SK-N-SH treated with all-trans-retinoic acid at 6 μM for 48 hours (cell line): ENCODE measurements around the gene PRKG1.

Experiments
- CREB5 ChIP-seq: fragments of 250-450 bp; sonication (Bioruptor Pico); IDR thresholded peaks from 2 replicates; pipeline ENCODE4 v1.5.1; 2020; ENCODE audit warnings: low read depth, mild to moderate bottlenecking, moderate library complexity
- PATZ1 ChIP-seq: fragments of 250-450 bp; sonication (Bioruptor Pico); IDR thresholded peaks from 2 replicates; pipeline ENCODE4 v1.8.0; 2020; ENCODE audit warnings: mild to moderate bottlenecking, moderate library complexity, borderline replicate concordance
- PPARA ChIP-seq: fragments of 250-450 bp; sonication (Bioruptor Pico); IDR thresholded peaks from 2 replicates; pipeline ENCODE4 v1.5.0; 2020; ENCODE audit warnings: mild to moderate bottlenecking, borderline replicate concordance
- SNAI2 ChIP-seq: fragments of 250-450 bp; sonication (Bioruptor Pico); IDR thresholded peaks from 2 replicates; pipeline ENCODE4 v1.5.0; 2020; ENCODE audit warnings: mild to moderate bottlenecking, moderate library complexity
- TOX ChIP-seq: fragments of 250-450 bp; sonication (Bioruptor Pico); IDR thresholded peaks from 2 replicates; pipeline ENCODE4 v1.8.0; 2021; ENCODE audit warnings: mild to moderate bottlenecking, moderate library complexity, borderline replicate concordance
- TSHZ2 ChIP-seq: fragments of 250-450 bp; sonication (Bioruptor Pico); IDR thresholded peaks from 2 replicates; pipeline ENCODE4 v1.5.0; 2020; ENCODE audit warnings: mild to moderate bottlenecking, moderate library complexity
- ZC3H10 ChIP-seq: fragments of 250-450 bp; sonication (Bioruptor Pico); IDR thresholded peaks from 2 replicates; pipeline ENCODE4 v1.5.1; 2021; ENCODE audit warnings: mild to moderate bottlenecking, moderate library complexity
- ZFP3 ChIP-seq: fragments of 250-450 bp; sonication (Bioruptor Pico); IDR thresholded peaks from 2 replicates; pipeline ENCODE4 v1.5.0; 2020; ENCODE audit warnings: mild to moderate bottlenecking, moderate library complexity
- ZFP30 ChIP-seq: fragments of 450-650 bp; formaldehyde crosslinking; IDR thresholded peaks from 2 replicates; pipeline ENCODE4 v1.5.0; 2022; ENCODE audit warnings: mild to moderate bottlenecking, moderate library complexity
- ZNF70 ChIP-seq: fragments of 450-650 bp; formaldehyde crosslinking; IDR thresholded peaks from 2 replicates; pipeline ENCODE4 v1.5.0; 2020; ENCODE audit warnings: mild to moderate bottlenecking, moderate library complexity
- TF ChIP-seq, protein P1 (sequence below): fragments of 250-450 bp; sonication (Bioruptor Pico); IDR thresholded peaks from 2 replicates; pipeline ENCODE4 v1.8.0; 2021; ENCODE audit warnings: low read depth, mild to moderate bottlenecking, moderate library complexity, borderline replicate concordance

DNA sequence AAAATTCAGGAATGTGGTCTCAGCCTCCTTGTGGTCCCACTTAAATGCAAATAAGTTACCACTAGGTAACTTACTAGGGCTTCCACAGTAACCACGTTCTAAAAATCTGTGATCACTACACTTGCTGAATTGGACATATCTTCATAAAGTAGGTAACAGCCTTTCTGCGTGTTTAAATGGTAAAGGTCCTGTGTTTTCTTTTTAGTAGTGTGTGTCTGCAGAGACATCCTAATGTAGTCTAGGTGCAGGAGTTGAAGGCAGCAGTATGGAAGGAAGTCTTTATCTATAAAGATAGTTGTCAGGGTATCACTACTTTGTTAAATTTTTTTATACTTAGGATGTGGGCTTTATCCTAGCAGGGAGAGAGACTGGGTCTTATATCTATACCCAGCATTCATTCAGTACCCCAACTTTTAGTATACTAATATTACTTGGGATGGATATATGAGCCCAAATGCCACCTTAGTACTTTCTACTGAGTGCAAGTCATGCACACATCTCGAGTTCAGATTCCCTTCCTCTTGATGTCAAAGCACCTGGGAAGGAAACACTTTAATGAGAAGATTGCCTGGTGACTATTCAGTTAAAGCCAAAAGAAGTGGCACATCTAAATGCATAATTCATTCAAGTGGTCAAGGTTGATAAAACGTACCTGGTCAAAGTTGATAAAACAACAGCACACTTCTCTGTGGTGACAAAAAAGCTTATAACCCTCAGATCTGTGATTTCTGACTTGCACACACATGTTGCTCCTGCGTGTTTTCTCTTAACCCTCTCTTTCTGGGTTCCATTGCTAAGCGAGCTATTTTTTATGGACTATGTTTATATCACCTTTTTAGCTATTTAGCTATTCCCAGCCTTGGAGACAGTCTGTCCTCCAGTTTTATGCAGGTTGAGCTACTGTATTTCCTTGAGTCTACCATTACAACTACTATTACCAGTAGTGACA lies 958.7 kb downstream of the PRKG1 start:
- TF ChIP-seq TOX (CRISPR knock-in tag): no peak
- TF ChIP-seq ZC3H10 (CRISPR knock-in tag): no peak
- no peak for TF ChIP-seq CREB5 (CRISPR knock-in tag)
- no peak for TF ChIP-seq ZFP30 (CRISPR knock-in tag)
- no peak for TF ChIP-seq PATZ1
- no peak for TF ChIP-seq ZFP3 (CRISPR knock-in tag)
- no peak for TF ChIP-seq ZNF70 (CRISPR knock-in tag)
- no peak for TF ChIP-seq PPARA (CRISPR knock-in tag)
- no peak for TF ChIP-seq SNAI2 (CRISPR knock-in tag)
- no peak for TF ChIP-seq TSHZ2 (CRISPR knock-in tag)
- TF ChIP-seq, protein P1, sequence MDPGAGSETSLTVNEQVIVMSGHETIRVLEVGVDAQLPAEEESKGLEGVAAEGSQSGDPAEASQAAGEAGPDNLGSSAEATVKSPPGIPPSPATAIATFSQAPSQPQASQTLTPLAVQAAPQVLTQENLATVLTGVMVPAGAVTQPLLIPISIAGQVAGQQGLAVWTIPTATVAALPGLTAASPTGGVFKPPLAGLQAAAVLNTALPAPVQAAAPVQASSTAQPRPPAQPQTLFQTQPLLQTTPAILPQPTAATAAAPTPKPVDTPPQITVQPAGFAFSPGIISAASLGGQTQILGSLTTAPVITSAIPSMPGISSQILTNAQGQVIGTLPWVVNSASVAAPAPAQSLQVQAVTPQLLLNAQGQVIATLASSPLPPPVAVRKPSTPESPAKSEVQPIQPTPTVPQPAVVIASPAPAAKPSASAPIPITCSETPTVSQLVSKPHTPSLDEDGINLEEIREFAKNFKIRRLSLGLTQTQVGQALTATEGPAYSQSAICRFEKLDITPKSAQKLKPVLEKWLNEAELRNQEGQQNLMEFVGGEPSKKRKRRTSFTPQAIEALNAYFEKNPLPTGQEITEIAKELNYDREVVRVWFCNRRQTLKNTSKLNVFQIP (CRISPR knock-in tag): no peak
